Tibial nerve (tissue), 3 donors: Measurements from ENCODE around the gene LILRA5.

Source experiments
- POLR2A ChIP-seq, 2 donors: fragments of 450-650 bp; IDR thresholded peaks; one replicate each; pipeline ENCODE4 v1.6.1; 2017; ENCODE audit warnings: antibody characterized with exemption in 2 of 2, mild to moderate bottlenecking in 2 of 2, moderate library complexity in 2 of 2
- TF ChIP-seq, protein P1 (sequence below), 5 experiments: fragments of 200-600 bp in 3 of 5; fragments of 450-650 bp in 2 of 5; sonication (generic) in 3 of 5; IDR thresholded peaks; one replicate each; pipeline ENCODE4 v1.5.1; 2016 to 2019; ENCODE audit warnings: antibody characterized with exemption in 5 of 5, mild to moderate bottlenecking in 3 of 5, moderate library complexity in 2 of 5

- no peak for TF ChIP-seq POLR2A (IDR thresholded peaks at IDR 0.05)
- TF ChIP-seq, protein P1, sequence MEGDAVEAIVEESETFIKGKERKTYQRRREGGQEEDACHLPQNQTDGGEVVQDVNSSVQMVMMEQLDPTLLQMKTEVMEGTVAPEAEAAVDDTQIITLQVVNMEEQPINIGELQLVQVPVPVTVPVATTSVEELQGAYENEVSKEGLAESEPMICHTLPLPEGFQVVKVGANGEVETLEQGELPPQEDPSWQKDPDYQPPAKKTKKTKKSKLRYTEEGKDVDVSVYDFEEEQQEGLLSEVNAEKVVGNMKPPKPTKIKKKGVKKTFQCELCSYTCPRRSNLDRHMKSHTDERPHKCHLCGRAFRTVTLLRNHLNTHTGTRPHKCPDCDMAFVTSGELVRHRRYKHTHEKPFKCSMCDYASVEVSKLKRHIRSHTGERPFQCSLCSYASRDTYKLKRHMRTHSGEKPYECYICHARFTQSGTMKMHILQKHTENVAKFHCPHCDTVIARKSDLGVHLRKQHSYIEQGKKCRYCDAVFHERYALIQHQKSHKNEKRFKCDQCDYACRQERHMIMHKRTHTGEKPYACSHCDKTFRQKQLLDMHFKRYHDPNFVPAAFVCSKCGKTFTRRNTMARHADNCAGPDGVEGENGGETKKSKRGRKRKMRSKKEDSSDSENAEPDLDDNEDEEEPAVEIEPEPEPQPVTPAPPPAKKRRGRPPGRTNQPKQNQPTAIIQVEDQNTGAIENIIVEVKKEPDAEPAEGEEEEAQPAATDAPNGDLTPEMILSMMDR (IDR thresholded peaks at IDR 0.05): no peak
These were observed 1.5 kb downstream of the LILRA5 start for GRCh38 chr19:54311486-54311885.
